ENCODE results near the gene ACER3.

- TF ChIP-seq CTCF (IDR thresholded peaks at IDR 0.05; ENCODE audit: low read depth, low read length) (no peak), EZH2phosphoT487 (IDR thresholded peaks at IDR 0.05; ENCODE audit: low read depth) (no peak)
Measured at GRCh38 chr11:77074205-77074604, 213.5 kb downstream of the ACER3 start.
